VCaP (cell line): ENCODE measurements around the gene GDF11.
A peak's percentile ranks its signal among the peaks of the same experiment; 100 is the strongest.

ENCODE experiments used
- H3K27ac ChIP-seq: fragments of 450-650 bp; 2 replicates; pipeline ENCODE4 v1.5.1; 2017
- CTCF ChIP-seq: fragments of 450-650 bp; conservative IDR thresholded peaks from 2 replicates; pipeline ENCODE4 v1.5.1; 2017; ENCODE audit warnings: mild to moderate bottlenecking, moderate library complexity

GDF11 gene

GRCh38 chr12:55741931-55742680, 816 bp upstream of the GDF11 start:
- peak overlapping the region; percentile 84 for H3K27ac ChIP-seq
- no peak for TF ChIP-seq CTCF

GRCh38 chr12:55743406-55744339, 751 bp downstream of the GDF11 start:
- H3K27ac ChIP-seq, result peak overlapping the region; percentile 84
- peak; percentile 21; the same call in 1 of the 2 replicates for TF ChIP-seq CTCF

GRCh38 chr12:55744340-55745030, 1.6 kb downstream of the GDF11 start:
- no peak for TF ChIP-seq CTCF
- peak overlapping the region; percentile 84 for H3K27ac ChIP-seq

GRCh38 chr12:55745361-55746173, 2.6 kb downstream of the GDF11 start:
- peak overlapping the region; percentile 84; the same call in 1 of the 2 replicates for H3K27ac ChIP-seq
- TF ChIP-seq CTCF, result no peak

- TF ChIP-seq CTCF, result no peak
- H3K27ac ChIP-seq, result peak overlapping the region; percentile 84; the same call in 1 of the 2 replicates
Observed at GRCh38 chr12:55746174-55746912, 3.4 kb downstream of the GDF11 start.

GRCh38 chr12:55746913-55747231, 4.0 kb downstream of the GDF11 start:
- H3K27ac ChIP-seq, result no peak overlapping the region

More at GRCh38 chr12:55746913-55747231, 4.0 kb downstream of the GDF11 start:
- no peak for TF ChIP-seq CTCF
